HepG2 (cell line): ENCODE data around the gene TM4SF18. TPM values are rescaled to one million over a fixed set of nuclear protein-coding genes. Genes with fewer than 3 reads are reported as not detected.

ENCODE experiments used
- ATAC-seq: fragments of 200-7000 bp; cut with Tn5 transposase; 3 replicates; pipeline ENCODE4 v1.9.1; 2020; ENCODE audit warnings: mild to moderate bottlenecking, moderate library complexity
- BruUV-seq: library from RNA; stranded (reverse); fragments of 400-500 nt; replicated peaks from 2 replicates; lab custom pipeline; 2021; lab: Mats Ljungman, UMichigan
- CTCF ChIA-PET: fragments of 300-600 bp; formaldehyde crosslinking; extraction: SDS; loops from one replicate; lab custom pipeline; 2021; ENCODE audit warnings: low total read pairs, inconsistent platforms, low intra/inter-chr PET ratio; lab: Yijun Ruan, JAX
- POLR2A ChIA-PET: fragments of 350-600 bp; sonication (Branson Sonifier 250); formaldehyde crosslinking; loops from one replicate; lab custom pipeline; 2020; ENCODE audit warnings: antibody characterized with exemption, inconsistent platforms; lab: Yijun Ruan, JAX
- DNase-seq: peaks from one replicate; pipeline ENCODE4 v3.0.0-alpha.2; 2015; ENCODE audit warnings: low spot score
- FAIRE-seq: peaks from 3 replicates; lab custom pipeline; 2011; peaks lifted over from hg19 to GRCh38; lab: Jason Lieb, UNC
- H2AFZ ChIP-seq: one replicate; pipeline ENCODE4 v1.6.1; 2011; ENCODE audit warnings: low read length, inconsistent platforms
- H3K27ac ChIP-seq: fragments of 300-600 bp; 3 replicates; pipeline ENCODE4 v1.8.0; 2011; ENCODE audit warnings: mixed run types, mild to moderate bottlenecking, mixed read lengths, low read length, inconsistent platforms; ENCODE audit not compliant: insufficient read depth; ENCODE audit errors: extremely low read length
- H3K27me3 ChIP-seq, 2 experiments: fragments of 200-600 bp in 1 of 2; 2 replicates in 1 of 2; 3 replicates in 1 of 2; pipeline versions ENCODE4 v1.6.0 to v1.8.0; 2011; ENCODE audit warnings: low read length in 2 of 2, mild to moderate bottlenecking in 2 of 2, moderate library complexity in 2 of 2, inconsistent platforms in 1 of 2; ENCODE audit not compliant: insufficient read depth in 2 of 2, control insufficient read depth in 1 of 2
- H3K36me3 ChIP-seq, 2 experiments: fragments of 200-600 bp in 1 of 2; replicated peaks in 1 of 2; 2 replicates in 1 of 2; 3 replicates in 1 of 2; pipeline versions ENCODE4 v1.5.1 to v1.8.0; 2011; ENCODE audit warnings: low read length in 2 of 2, inconsistent platforms in 1 of 2; ENCODE audit not compliant: insufficient read depth in 2 of 2, control insufficient read depth in 1 of 2
- H3K4me1 ChIP-seq: 2 replicates; pipeline ENCODE4 v1.5.1; 2012; ENCODE audit warnings: low read length, inconsistent platforms; ENCODE audit not compliant: insufficient read depth
- H3K4me2 ChIP-seq: 2 replicates; pipeline ENCODE4 v1.6.0; 2011; ENCODE audit warnings: low read depth, low read length, inconsistent platforms
- H3K4me3 ChIP-seq, 3 experiments: fragments of 200-600 bp in 1 of 3; sonication (generic), shearing (Covaris generic) in 1 of 3; replicated peaks in 1 of 3; 2 replicates each; pipeline ENCODE4 v1.5.1; 2011 to 2016; ENCODE audit warnings: low read length in 3 of 3, inconsistent platforms in 2 of 3, low read depth in 2 of 3, mild to moderate bottlenecking in 2 of 3, control low read depth in 1 of 3, mixed read lengths in 1 of 3; ENCODE audit not compliant: insufficient read depth in 1 of 3
- H3K79me2 ChIP-seq: one replicate; pipeline ENCODE4 v1.6.1; 2011; ENCODE audit warnings: low read length, inconsistent platforms; ENCODE audit not compliant: insufficient read depth
- H3K9ac ChIP-seq: 2 replicates; pipeline ENCODE4 v1.6.0; 2011; ENCODE audit warnings: mild to moderate bottlenecking, low read depth, low read length, inconsistent platforms; ENCODE audit not compliant: insufficient read depth
- H3K9me3 ChIP-seq: 2 replicates; pipeline ENCODE4 v1.5.1; 2012; ENCODE audit warnings: mild to moderate bottlenecking, low read length
- H4K20me1 ChIP-seq: 2 replicates; pipeline ENCODE4 v1.6.0; 2011; ENCODE audit warnings: inconsistent platforms, mild to moderate bottlenecking, low read length, moderate library complexity; ENCODE audit not compliant: insufficient read depth
- ARNT ChIP-seq: fragments of 450-650 bp; IDR thresholded peaks from 2 replicates; pipeline ENCODE4 v1.6.1; 2017
- GATAD1 ChIP-seq: IDR thresholded peaks from 2 replicates; pipeline ENCODE4 v1.6.1; 2016; ENCODE audit warnings: missing genetic modification reagents, missing compliant biosample characterization
- HNRNPL ChIP-seq: fragments of 200-400 bp; formaldehyde crosslinking; IDR thresholded peaks from 2 replicates; pipeline ENCODE4 v1.6.1; 2017; ENCODE audit warnings: mild to moderate bottlenecking, low read depth, low read length
- KAT2B ChIP-seq: fragments of 150-350 bp; IDR thresholded peaks from 2 replicates; pipeline ENCODE4 v1.6.1; 2014; ENCODE audit warnings: low read depth, low read length, borderline replicate concordance
- KAT8 ChIP-seq: IDR thresholded peaks from 2 replicates; pipeline ENCODE4 v1.6.1; 2016; ENCODE audit warnings: missing genetic modification reagents, missing compliant biosample characterization
- MAFF ChIP-seq: IDR thresholded peaks from 2 replicates; pipeline ENCODE4 v1.6.1; 2011; ENCODE audit warnings: low read depth, low read length, improper control_type of control experiment
- MAFK ChIP-seq, 2 experiments: IDR thresholded peaks in 1 of 2; conservative IDR thresholded peaks in 1 of 2; 2 replicates each; pipeline ENCODE4 v1.6.1; 2011; ENCODE audit warnings: improper control_type of control experiment in 2 of 2, low read length in 2 of 2
- TARDBP ChIP-seq: sonication (generic); formaldehyde crosslinking; IDR thresholded peaks from 2 replicates; pipeline ENCODE4 v1.8.0; 2022; ENCODE audit warnings: mild to moderate bottlenecking, missing genetic modification reagents
- U2AF2 ChIP-seq: fragments of 200-400 bp; formaldehyde crosslinking; IDR thresholded peaks from 2 replicates; pipeline ENCODE4 v1.6.1; 2017; ENCODE audit warnings: low read depth, mild to moderate bottlenecking, low read length
- ZBTB7A ChIP-seq: sonication (generic); formaldehyde crosslinking; IDR thresholded peaks from 2 replicates; pipeline ENCODE4 v1.8.0; 2022; ENCODE audit warnings: mild to moderate bottlenecking, missing genetic modification reagents
- ZNF281 ChIP-seq: sonication (generic); formaldehyde crosslinking; IDR thresholded peaks from 2 replicates; pipeline ENCODE4 v1.4.0; 2020; ENCODE audit warnings: missing genetic modification reagents, borderline replicate concordance
- ZNF629 ChIP-seq: sonication (generic); formaldehyde crosslinking; conservative IDR thresholded peaks from 2 replicates; pipeline ENCODE4 v1.5.0; 2020; ENCODE audit warnings: missing genetic modification reagents
- ZSCAN22 ChIP-seq: sonication (generic); formaldehyde crosslinking; IDR thresholded peaks from 2 replicates; pipeline ENCODE4 v1.4.0; 2020; ENCODE audit warnings: mild to moderate bottlenecking, missing genetic modification reagents
- ZSCAN29 ChIP-seq: sonication (generic); formaldehyde crosslinking; conservative IDR thresholded peaks from 2 replicates; pipeline ENCODE4 v1.4.0; 2020; ENCODE audit warnings: mild to moderate bottlenecking, missing genetic modification reagents
- ZSCAN31 ChIP-seq: sonication (generic); formaldehyde crosslinking; IDR thresholded peaks from 2 replicates; pipeline ENCODE4 v1.5.0; 2020; ENCODE audit warnings: low read depth, mild to moderate bottlenecking, missing genetic modification reagents
- ZUFSP ChIP-seq: sonication (generic); formaldehyde crosslinking; IDR thresholded peaks from 2 replicates; pipeline ENCODE4 v1.9.0; 2021; ENCODE audit warnings: missing genetic modification reagents, mild to moderate bottlenecking, borderline replicate concordance
- WGBS: methylation state at CpG from one replicate; pipeline ENCODE4 v1.1.6; 2017; ENCODE audit warnings: low lambda C conversion rate; 5-methylcytosine and 5-hydroxymethylcytosine counted together
- in situ Hi-C: cut with HindIII; loops from 2 replicates; pipeline ENCODE4 v1.10.0; 2017; ENCODE audit warnings: low pct_unique_long_range_greater_than_20kb; ENCODE audit not compliant: extremely low pct_ligation_motif_present
- intact Hi-C: fragments of 100-400 bp; cut with micrococcal nuclease; formaldehyde crosslinking; loops from one replicate; pipeline ENCODE4 v1.10.0; 2022; ENCODE audit not compliant: unreplicated experiment
- polyA plus RNA-seq, 8 experiments: library from polyadenylated mRNA; depleted of rRNA in 3 of 8; stranded (reverse) in 7 of 8; unstranded in 1 of 8; fragments of >200 nt; fragmentation: Illumina TruSeq in 4 of 8; extraction: Trizol in 4 of 8; gene quantifications; 2 replicates each; pipeline versions ENCODE4 v1.2.1 to v1.2.3, GENCODE V29; 2011 to 2016; ENCODE audit warnings: low read depth in 4 of 8, missing spikeins in 1 of 8, mixed read lengths in 1 of 8; ENCODE audit not compliant: insufficient read depth in 1 of 8
- total RNA-seq, 5 experiments: library from RNA; depleted of rRNA; stranded (reverse); fragments of >200 nt; fragmentation: Illumina TruSeq; extraction: Trizol; gene quantifications; 2 replicates each; pipeline ENCODE4 v1.2.3, GENCODE V29; 2016; ENCODE audit warnings: low read depth in 1 of 5

Gene TM4SF18
- total and polyA plus RNA-seq, 2 of the 13 experiments (the other 11 are each of a cell fraction or from before 2014, with no cell fraction given), result 0.15 TPM; not detected in 1

GRCh38 chr3:149282322-149282721 lies 51.1 kb downstream of the TM4SF18 start:
- POLR2A ChIA-PET, result no interaction called here
- Histone ChIP-seq H3K36me3 (no peaks in the 10 kb centered on the region), H3K4me3 (no peak overlapping the region), H4K20me1 (no peaks in the 10 kb centered on the region), H3K27me3 (no peaks in the 10 kb centered on the region), H3K79me2 (no peaks in the 10 kb centered on the region), H3K4me2 (no peak overlapping the region), H2AFZ (no peak overlapping the region), H3K4me1 (peaks cover 19% of the 10 kb centered on the region), H3K9me3 (no peaks in the 10 kb centered on the region), H3K9ac (no peak overlapping the region), H3K27ac (no peak overlapping the region)
- DNase-seq (no peak), ATAC-seq (no peak), FAIRE-seq (no peak)
- intact Hi-C loops (no loop called here), in situ Hi-C loops (no loop called here)
- 92% methylated on average over 1 of the region's 1 CpG for WGBS
- peak; percentile 51 to 62; a peak in 3 of 4 replicates for TF ChIP-seq MAFK (conservative IDR thresholded peaks at IDR 0.05 in 1 of 2, IDR thresholded peaks at IDR 0.05 in 1 of 2; ENCODE audit: low read length in 2 of 2)
- no peak for TF ChIP-seq ZSCAN31
- no peak for TF ChIP-seq ARNT
- TF ChIP-seq ZSCAN22, result no peak
- no peak for TF ChIP-seq HNRNPL
- TF ChIP-seq MAFF, result peak; percentile 52; the same call in 1 of the 2 replicates
- CTCF ChIA-PET, result no interaction called here
- no TSS peak for BruUV-seq

- Histone ChIP-seq H3K36me3 (no peaks in the 10 kb centered on the region), H3K27me3 (no peaks in the 10 kb centered on the region), H4K20me1 (no peaks in the 10 kb centered on the region), H3K4me3 (no peak overlapping the region), H3K4me1 (peaks cover 30% of the 10 kb centered on the region), H3K9me3 (no peaks in the 10 kb centered on the region), H3K4me2 (no peak overlapping the region), H3K9ac (no peak overlapping the region), H2AFZ (no peak overlapping the region), H3K79me2 (no peaks in the 10 kb centered on the region), H3K27ac (no peak overlapping the region)
- 98% methylated on average over 2 of the region's 2 CpGs for whole genome bisulfite sequencing
- POLR2A ChIA-PET, result no interaction called here
- CTCF ChIA-PET, result no interaction called here
- no TSS peak for BruUV-seq
- intact Hi-C loops (no loop called here), in situ Hi-C loops (no loop called here)
- ATAC-seq (no peak), FAIRE-seq (no peak), DNase-seq (no peak)
- no peak for TF ChIP-seq TARDBP
- TF ChIP-seq ZUFSP (CRISPR knock-in tag), result no peak
- TF ChIP-seq ZBTB7A (CRISPR knock-in tag), result no peak
- TF ChIP-seq GATAD1 (CRISPR knock-in tag), result no peak
- no peak for TF ChIP-seq U2AF2
- no peak for TF ChIP-seq ZNF629 (CRISPR knock-in tag)
- TF ChIP-seq ZSCAN29 (CRISPR knock-in tag), result no peak
- no peak for TF ChIP-seq ZNF281
- no peak for TF ChIP-seq KAT8 (CRISPR knock-in tag)
- no peak for TF ChIP-seq KAT2B
Measured at GRCh38 chr3:149280671-149281349, 52.6 kb downstream of the TM4SF18 start.
